GM18511 (cell line): Measurements from ENCODE around the gene GRAP2.

ENCODE experiments used
- ATAC-seq: cut with Tn5 transposase; IDR thresholded peaks from one replicate; pipeline ENCODE4 v1.9.1; 2021; ENCODE audit warnings: mild to moderate bottlenecking, moderate library complexity; ENCODE audit not compliant: unreplicated experiment

The GRAP2 gene

GRCh38 chr22:39960791-39961746 is 60.2 kb downstream of the GRAP2 start:
- ATAC-seq, result peak; percentile 88

DNA sequence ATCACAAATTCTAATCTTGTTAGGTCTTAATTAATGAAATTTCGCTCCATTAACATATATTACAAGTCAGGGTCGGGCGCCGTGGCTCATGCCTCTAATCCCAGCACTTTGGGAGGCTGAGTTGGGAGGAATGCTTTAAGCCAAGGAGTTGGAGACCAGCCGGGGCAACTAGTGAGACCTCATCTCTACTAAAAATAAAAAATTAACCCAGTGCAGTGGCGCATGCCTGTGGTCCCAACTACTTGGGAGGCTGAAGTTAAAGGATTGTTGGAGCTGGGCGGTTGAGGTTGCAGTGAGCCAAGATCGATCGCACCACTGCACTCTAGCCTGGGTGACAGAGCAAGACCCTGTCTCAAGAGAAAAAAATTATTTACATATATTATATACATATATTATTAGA is 61.2 kb downstream of the GRAP2 start:
- no peak for ATAC-seq

DNA sequence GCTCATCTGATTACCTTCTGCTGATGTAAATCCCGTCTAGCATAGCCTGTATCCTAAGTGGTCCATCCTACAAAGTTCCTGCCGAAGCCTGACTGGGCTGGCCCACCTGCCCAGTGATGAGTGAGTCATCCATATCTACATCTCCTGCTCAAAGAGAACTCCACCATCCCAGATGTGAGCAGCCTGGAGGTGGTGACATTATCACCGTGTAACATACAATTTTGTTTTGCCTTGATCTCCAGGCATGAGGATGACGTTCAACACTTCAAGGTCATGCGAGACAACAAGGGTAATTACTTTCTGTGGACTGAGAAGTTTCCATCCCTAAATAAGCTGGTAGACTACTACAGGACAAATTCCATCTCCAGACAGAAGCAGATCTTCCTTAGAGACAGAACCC is 64.9 kb downstream of the GRAP2 start:
- no peak for ATAC-seq

GRCh38 chr22:39966470-39966869 is 65.6 kb downstream of the GRAP2 start:
- ATAC-seq, result no peak

DNA sequence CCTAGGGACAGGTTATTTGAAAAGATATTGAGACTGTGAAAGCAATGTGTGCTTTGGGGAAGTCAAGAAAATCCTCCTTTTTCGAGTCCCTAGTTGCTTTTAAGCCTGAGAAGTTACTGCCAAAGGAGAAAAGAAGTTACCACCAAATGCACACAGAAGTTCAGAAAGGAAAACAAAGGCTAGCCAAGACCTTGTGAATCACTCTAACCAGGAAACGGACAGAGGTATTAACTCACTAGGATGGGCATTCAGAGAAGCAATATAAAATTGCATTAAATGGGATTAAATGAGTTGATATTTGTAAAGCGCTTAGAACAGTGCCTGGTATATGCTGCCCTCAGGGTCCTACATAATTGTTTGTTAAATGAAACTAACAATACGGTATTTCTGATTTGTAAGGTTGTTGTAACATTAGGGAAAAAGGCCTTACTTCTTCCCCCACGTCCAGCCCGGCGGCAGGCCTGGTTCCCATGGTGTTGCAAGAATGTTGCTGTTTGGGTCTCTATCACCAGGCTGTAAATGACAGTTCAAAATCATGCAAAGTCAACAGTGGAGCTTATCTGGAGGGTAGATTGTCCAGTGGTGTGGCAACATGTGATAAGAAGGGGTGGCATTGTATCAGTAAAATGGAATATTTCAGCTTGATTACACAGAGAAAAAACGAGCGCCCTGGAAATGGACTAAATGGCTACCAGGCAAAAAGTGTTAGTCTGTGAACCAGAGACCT is 66.4 kb downstream of the GRAP2 start:
- no peak for ATAC-seq

- ATAC-seq, result no peak
These were observed 67.4 kb downstream of the GRAP2 start for GRCh38 chr22:39967996-39968972.

DNA sequence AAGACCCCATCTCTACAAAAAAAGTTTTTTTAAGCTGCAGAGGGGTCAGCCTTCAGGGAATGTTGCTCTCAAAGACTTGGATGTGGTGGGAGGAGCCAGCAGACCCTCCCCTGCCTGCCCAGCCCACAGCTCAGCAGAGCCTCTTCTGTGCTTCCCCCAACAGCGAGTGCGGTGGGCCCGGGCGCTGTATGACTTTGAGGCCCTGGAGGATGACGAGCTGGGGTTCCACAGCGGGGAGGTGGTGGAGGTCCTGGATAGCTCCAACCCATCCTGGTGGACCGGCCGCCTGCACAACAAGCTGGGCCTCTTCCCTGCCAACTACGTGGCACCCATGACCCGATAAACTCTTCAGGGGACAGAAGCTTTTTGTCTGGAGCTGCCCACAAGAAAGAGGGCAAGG is 69.9 kb downstream of the GRAP2 start:
- no peak for ATAC-seq

GRCh38 chr22:39972641-39973040 is 71.8 kb downstream of the GRAP2 start:
- ATAC-seq, result no peak

DNA sequence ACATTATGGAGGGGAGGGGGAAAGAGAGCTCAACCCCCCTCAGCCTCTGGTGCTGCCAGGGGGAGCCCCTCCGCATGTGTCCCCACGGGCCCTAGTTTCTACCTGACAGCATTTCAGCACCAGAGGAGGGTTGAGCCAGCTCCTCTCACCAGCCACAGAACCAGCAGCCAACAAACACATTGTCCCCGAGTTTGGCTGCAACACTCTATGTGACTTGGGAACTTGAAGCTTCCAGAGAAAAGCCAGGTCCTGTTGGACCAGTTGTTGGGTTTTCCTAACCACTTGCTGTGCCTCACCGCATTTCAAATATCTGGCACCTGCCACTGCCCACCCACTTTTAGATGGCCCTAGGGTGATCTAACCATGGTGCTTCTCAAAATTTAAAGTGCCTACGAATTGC is 72.8 kb downstream of the GRAP2 start:
- ATAC-seq, result no peak

DNA sequence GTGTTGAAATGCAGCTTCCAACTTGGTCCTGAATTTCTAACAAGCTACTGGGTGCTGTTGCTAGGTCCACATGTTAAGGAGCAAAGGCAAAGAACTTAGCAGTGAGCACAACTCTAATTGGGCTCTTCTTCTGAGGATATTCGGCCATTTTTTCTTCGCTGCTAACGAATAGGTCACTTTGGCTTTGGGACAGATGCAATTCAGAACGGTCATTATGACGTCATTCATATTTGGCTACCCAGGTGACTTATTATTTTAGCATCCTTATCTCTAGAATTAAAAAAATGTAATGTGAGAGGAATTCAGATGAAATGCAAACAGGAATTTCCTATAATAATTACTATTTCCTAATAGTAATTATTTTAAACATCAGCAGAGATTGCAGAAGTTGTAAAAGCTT is 73.2 kb downstream of the GRAP2 start:
- no peak for ATAC-seq

DNA sequence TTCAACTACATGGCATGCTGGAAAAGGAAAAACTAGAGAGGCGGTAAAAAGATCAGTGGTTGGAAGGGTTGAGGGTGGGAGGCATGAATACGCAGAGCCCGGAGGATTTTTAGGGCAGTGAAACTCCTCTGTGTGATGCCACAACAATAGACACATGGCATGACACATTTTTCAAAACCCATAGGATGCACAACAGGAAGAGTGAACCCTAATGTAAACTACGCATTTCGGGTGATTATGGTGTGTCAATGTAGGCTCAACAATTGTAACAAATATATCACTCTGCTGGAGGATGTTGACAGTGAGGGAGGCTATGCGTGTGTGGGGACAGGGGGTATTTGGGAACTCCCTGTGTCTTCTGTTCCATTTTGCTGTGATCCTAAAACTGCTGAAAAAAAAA is 78.2 kb downstream of the GRAP2 start:
- no peak for ATAC-seq

DNA sequence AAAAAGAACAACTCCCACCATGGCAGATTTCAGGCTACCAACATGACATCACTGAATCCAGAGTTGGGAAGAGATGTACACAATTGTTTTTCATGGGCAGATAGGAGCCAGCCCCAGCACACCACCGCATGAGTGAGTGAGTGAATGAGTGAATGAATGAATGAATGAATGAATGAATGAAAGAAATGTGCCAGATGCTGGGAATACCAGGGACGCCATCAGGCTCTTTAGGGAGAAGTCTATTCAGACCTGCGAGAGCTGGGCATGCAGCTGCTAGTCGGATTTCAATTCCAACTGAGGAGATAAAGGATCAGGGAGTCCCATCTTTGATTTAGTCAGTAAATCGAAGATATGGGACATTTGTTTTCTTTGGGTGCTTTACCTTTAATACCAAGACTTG is 78.6 kb downstream of the GRAP2 start:
- no peak for ATAC-seq

DNA sequence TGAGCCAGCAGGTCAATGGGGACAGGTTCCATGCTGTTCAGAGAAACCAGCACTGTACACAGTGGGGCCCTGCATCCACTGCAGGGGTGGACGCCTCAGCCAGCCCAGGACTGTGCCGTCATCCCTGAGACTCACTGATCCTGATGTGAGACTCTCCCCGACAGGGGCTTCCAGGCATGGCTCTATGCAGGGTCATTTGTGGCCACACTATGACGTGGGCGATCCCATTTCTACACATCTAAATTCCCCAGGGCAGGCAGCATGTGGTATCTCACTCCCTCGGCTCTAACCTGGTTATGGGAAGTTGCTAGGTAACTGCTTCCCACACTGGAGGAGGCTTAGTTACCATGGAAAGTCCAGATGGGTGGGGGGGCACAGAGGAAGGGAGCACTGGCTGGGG is 79.7 kb downstream of the GRAP2 start:
- ATAC-seq, result no peak

- ATAC-seq, result no peak
These were observed 82.5 kb downstream of the GRAP2 start for GRCh38 chr22:39983346-39983745.

- no peak for ATAC-seq
These were observed 83.1 kb downstream of the GRAP2 start for GRCh38 chr22:39984006-39984405.

- no peak for ATAC-seq
These were observed 83.9 kb downstream of the GRAP2 start for GRCh38 chr22:39984746-39985145.

- ATAC-seq, result no peak
These were observed 84.6 kb downstream of the GRAP2 start for GRCh38 chr22:39985383-39986035.

DNA sequence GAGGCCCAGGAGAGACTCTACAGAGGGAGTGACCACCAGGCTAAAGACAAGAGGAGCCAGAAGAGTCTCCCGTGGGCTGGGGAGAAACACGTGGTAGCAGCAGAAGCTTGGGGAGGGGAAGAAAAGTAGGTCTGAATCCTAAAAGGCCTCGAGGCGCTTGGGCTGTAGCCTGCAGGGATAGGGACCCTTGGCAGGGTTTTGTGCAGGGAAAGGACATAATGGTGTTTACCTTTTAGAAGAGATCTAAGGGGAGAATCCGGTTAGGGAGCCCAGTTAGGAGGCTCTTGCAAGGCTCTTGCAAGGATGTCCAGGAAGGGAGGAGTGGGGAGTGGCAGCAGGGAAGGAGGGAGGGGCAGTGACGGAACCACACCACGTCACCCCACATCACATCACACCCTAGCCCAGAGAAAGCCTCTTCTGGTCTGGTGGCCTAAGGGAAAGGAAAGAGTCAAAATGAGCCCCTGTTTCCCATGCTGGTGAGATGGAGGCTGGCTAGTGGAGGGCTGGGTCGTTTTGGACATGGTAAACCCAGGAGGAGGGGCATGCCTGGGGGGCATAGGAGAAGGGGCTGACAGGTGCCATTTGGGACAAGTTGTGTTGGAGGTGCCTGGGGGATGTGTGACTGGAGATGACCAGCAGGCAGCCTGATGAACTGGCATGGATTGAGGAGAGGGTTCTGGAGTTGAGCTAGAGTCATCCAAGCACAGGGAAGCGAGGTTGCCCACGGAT is 87.7 kb downstream of the GRAP2 start:
- no peak for ATAC-seq

DNA sequence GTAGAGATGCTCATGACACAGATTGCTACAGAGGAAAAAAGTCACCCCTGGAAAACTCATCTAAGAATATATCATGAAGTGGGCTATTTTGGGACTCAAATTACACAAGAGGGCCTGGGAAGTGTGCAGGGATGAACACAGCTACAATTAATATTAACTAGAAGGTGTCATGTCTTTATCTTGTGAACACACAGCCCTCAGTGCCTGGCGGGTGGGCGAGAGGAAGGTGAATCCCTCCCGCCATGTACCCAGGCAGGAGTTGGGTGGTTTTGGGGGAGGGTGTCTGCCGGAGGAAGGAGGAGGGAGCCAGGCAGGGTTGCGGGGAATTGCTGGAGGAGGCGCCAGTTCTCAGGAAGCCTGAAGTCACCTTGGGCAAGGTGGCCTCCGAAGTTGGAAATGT is 88.7 kb downstream of the GRAP2 start:
- no peak for ATAC-seq

- no peak for ATAC-seq
These were observed 89.8 kb downstream of the GRAP2 start for GRCh38 chr22:39990686-39991085.
